ENCODE results near the gene GLT8D1. TPM values are rescaled to one million over a fixed set of nuclear protein-coding genes. Genes with fewer than 3 reads are reported as not detected.

The GLT8D1 gene
- total and polyA plus RNA-seq, 2 of the 13 experiments (the other 11 are each of a cell fraction or from before 2014, with no cell fraction given) = 110 to 121 TPM

DNA sequence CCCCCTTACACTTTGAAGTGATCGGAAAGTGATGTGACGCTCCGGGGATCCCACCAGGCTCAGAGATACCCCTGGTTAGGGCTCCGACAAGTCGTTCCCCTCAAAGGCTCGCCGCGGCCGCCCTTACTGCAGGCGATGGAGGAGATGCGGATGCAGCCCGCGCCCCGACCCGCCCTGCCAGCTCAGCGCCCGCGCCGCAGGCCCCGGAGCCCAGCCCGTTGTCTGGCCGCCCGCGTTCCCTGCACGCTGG is 228 bp downstream of the GLT8D1 start (continued):
- TF ChIP-seq, protein P1, sequence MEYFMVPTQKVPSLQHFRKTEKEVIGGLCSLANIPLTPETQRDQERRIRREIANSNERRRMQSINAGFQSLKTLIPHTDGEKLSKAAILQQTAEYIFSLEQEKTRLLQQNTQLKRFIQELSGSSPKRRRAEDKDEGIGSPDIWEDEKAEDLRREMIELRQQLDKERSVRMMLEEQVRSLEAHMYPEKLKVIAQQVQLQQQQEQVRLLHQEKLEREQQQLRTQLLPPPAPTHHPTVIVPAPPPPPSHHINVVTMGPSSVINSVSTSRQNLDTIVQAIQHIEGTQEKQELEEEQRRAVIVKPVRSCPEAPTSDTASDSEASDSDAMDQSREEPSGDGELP (IDR thresholded peaks at IDR 0.05; ENCODE audit: borderline replicate concordance, low read depth) = no peak
- TF ChIP-seq ZNF33A (CRISPR knock-in tag; IDR thresholded peaks at IDR 0.05; ENCODE audit: borderline replicate concordance) (0 out of 2 replicates have a peak, but pooled peaks have one; percentile 6), AHR (CRISPR knock-in tag; IDR thresholded peaks at IDR 0.05) (0 out of 2 replicates have a peak, but pooled peaks have one; percentile 27), ZNF354B (CRISPR knock-in tag; IDR thresholded peaks at IDR 0.05) (0 out of 2 replicates have a peak, but pooled peaks have one; percentile 31), POLR2G (IDR thresholded peaks at IDR 0.05; ENCODE audit: low read depth, low read length) (no peak), YEATS2 (CRISPR knock-in tag; IDR thresholded peaks at IDR 0.05; ENCODE audit: borderline replicate concordance) (no peak), ZNF329 (CRISPR knock-in tag; IDR thresholded peaks at IDR 0.05; ENCODE audit: low read depth) (no peak), MBD4 (IDR thresholded peaks at IDR 0.05; ENCODE audit: borderline replicate concordance, low read length) (no peak), ZNF546 (CRISPR knock-in tag; conservative IDR thresholded peaks at IDR 0.05) (no peak), SNAPC2 (CRISPR knock-in tag; IDR thresholded peaks at IDR 0.05) (no peak; the same call in 1 of the 2 replicates), ESRRA (CRISPR knock-in tag; IDR thresholded peaks at IDR 0.05; ENCODE audit: low read depth) (no peak), ZFP82 (CRISPR knock-in tag; IDR thresholded peaks at IDR 0.05; ENCODE audit: borderline replicate concordance) (no peak), KDM4B (CRISPR knock-in tag; IDR thresholded peaks at IDR 0.05) (no peak), JDP2 (CRISPR knock-in tag; IDR thresholded peaks at IDR 0.05; ENCODE audit: borderline replicate concordance) (no peak), DR1 (CRISPR knock-in tag; IDR thresholded peaks at IDR 0.05) (no peak)
- TF ChIP-seq, protein P2, sequence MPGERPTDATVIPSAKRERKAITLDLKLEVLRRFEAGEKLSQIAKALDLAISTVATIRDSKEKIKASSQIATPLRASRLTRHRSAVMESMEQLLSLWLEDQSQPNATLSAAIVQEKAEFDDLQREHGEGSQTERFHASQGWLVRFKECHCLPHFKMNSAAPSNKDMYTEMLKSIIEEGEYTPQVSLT (CRISPR knock-in tag; IDR thresholded peaks at IDR 0.05; ENCODE audit: borderline replicate concordance, low read depth) = no peak
- TF ChIP-seq, protein P3, sequence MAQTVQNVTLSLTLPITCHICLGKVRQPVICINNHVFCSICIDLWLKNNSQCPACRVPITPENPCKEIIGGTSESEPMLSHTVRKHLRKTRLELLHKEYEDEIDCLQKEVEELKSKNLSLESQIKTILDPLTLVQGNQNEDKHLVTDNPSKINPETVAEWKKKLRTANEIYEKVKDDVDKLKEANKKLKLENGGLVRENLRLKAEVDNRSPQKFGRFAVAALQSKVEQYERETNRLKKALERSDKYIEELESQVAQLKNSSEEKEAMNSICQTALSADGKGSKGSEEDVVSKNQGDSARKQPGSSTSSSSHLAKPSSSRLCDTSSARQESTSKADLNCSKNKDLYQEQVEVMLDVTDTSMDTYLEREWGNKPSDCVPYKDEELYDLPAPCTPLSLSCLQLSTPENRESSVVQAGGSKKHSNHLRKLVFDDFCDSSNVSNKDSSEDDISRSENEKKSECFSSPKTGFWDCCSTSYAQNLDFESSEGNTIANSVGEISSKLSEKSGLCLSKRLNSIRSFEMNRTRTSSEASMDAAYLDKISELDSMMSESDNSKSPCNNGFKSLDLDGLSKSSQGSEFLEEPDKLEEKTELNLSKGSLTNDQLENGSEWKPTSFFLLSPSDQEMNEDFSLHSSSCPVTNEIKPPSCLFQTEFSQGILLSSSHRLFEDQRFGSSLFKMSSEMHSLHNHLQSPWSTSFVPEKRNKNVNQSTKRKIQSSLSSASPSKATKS (CRISPR knock-in tag; IDR thresholded peaks at IDR 0.05) = no peak
- TF ChIP-seq, protein P4, sequence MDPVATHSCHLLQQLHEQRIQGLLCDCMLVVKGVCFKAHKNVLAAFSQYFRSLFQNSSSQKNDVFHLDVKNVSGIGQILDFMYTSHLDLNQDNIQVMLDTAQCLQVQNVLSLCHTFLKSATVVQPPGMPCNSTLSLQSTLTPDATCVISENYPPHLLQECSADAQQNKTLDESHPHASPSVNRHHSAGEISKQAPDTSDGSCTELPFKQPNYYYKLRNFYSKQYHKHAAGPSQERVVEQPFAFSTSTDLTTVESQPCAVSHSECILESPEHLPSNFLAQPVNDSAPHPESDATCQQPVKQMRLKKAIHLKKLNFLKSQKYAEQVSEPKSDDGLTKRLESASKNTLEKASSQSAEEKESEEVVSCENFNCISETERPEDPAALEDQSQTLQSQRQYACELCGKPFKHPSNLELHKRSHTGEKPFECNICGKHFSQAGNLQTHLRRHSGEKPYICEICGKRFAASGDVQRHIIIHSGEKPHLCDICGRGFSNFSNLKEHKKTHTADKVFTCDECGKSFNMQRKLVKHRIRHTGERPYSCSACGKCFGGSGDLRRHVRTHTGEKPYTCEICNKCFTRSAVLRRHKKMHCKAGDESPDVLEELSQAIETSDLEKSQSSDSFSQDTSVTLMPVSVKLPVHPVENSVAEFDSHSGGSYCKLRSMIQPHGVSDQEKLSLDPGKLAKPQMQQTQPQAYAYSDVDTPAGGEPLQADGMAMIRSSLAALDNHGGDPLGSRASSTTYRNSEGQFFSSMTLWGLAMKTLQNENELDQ (CRISPR knock-in tag; IDR thresholded peaks at IDR 0.05; ENCODE audit: borderline replicate concordance) = no peak
- TF ChIP-seq, protein P5, sequence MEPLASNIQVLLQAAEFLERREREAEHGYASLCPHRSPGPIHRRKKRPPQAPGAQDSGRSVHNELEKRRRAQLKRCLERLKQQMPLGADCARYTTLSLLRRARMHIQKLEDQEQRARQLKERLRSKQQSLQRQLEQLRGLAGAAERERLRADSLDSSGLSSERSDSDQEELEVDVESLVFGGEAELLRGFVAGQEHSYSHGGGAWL (CRISPR knock-in tag; IDR thresholded peaks at IDR 0.05) = no peak
- TF ChIP-seq, protein P6, sequence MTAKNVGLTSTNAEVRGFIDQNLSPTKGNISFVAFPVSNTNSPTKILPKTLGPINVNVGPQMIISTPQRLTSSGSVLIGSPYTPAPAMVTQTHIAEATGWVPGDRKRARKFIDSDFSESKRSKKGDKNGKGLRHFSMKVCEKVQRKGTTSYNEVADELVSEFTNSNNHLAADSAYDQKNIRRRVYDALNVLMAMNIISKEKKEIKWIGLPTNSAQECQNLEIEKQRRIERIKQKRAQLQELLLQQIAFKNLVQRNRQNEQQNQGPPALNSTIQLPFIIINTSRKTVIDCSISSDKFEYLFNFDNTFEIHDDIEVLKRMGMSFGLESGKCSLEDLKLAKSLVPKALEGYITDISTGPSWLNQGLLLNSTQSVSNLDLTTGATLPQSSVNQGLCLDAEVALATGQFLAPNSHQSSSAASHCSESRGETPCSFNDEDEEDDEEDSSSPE (CRISPR knock-in tag; IDR thresholded peaks at IDR 0.05) = no peak

Measured in HepG2 (cell line).